Loucy (cell line): ENCODE measurements around the gene RND3.

ENCODE experiments used
- H2AFZ ChIP-seq: fragments of 200-600 bp; sonication (generic); 2 replicates; pipeline ENCODE4 v1.6.0; 2016; ENCODE audit warnings: antibody characterized with exemption, mild to moderate bottlenecking, low read length, moderate library complexity
- H3F3A ChIP-seq: fragments of 200-600 bp; 2 replicates; pipeline ENCODE4 v1.6.0; 2016; ENCODE audit warnings: antibody characterized with exemption, low read depth, mild to moderate bottlenecking
- H3K27me3 ChIP-seq: fragments of 200-600 bp; sonication (generic); 2 replicates; pipeline ENCODE4 v1.6.1; 2014; ENCODE audit warnings: low read length, mild to moderate bottlenecking; ENCODE audit not compliant: insufficient read depth, poor library complexity, severe bottlenecking
- H3K36me3 ChIP-seq: fragments of 200-600 bp; sonication (generic); 2 replicates; pipeline ENCODE4 v1.6.1; 2016; ENCODE audit warnings: low read length; ENCODE audit not compliant: insufficient read depth
- H3K4me1 ChIP-seq: fragments of 200-600 bp; sonication (generic); 2 replicates; pipeline ENCODE4 v1.5.1; 2014; ENCODE audit warnings: low read length, mild to moderate bottlenecking; ENCODE audit not compliant: insufficient read depth, poor library complexity, severe bottlenecking
- H3K4me2 ChIP-seq: fragments of 200-600 bp; sonication (generic); 2 replicates; pipeline ENCODE4 v1.6.0; 2014; ENCODE audit warnings: antibody characterized with exemption, low read length, low read depth, mild to moderate bottlenecking; ENCODE audit not compliant: poor library complexity, severe bottlenecking
- H3K4me3 ChIP-seq: fragments of 200-600 bp; sonication (generic); 2 replicates; pipeline ENCODE4 v1.5.1; 2014; ENCODE audit warnings: low read length, mild to moderate bottlenecking, mixed read lengths; ENCODE audit not compliant: poor library complexity, severe bottlenecking
- H3K79me2 ChIP-seq: fragments of 200-600 bp; sonication (generic); 2 replicates; pipeline ENCODE4 v1.6.1; 2014; ENCODE audit warnings: low read length; ENCODE audit not compliant: insufficient read depth
- H3K9ac ChIP-seq: fragments of 200-600 bp; sonication (generic); 2 replicates; pipeline ENCODE4 v1.6.0; 2014; ENCODE audit warnings: mild to moderate bottlenecking, low read depth, low read length, moderate library complexity; ENCODE audit not compliant: poor library complexity, severe bottlenecking
- H3K9me2 ChIP-seq: fragments of 200-600 bp; sonication (generic); replicated peaks from 2 replicates; pipeline ENCODE4 v1.6.1; 2016; ENCODE audit warnings: low read depth, low read length, mixed read lengths
- H3K9me3 ChIP-seq: fragments of 200-600 bp; sonication (generic); 2 replicates; pipeline ENCODE4 v1.6.1; 2014; ENCODE audit warnings: mild to moderate bottlenecking, antibody characterized with exemption, low read length, low read depth; ENCODE audit not compliant: insufficient read depth
- H4K20me1 ChIP-seq: fragments of 200-600 bp; sonication (generic); 2 replicates; pipeline ENCODE4 v1.6.0; 2014; ENCODE audit warnings: antibody characterized with exemption, low read length, mild to moderate bottlenecking; ENCODE audit not compliant: insufficient read depth, poor library complexity, severe bottlenecking
- CTCF ChIP-seq: fragments of 200-600 bp; sonication (generic); conservative IDR thresholded peaks from 2 replicates; pipeline ENCODE4 v1.5.1; 2014; ENCODE audit warnings: mild to moderate bottlenecking, antibody characterized with exemption, low read length
- EZH2phosphoT487 ChIP-seq: fragments of 200-600 bp; IDR thresholded peaks from 2 replicates; pipeline ENCODE4 v1.6.1; 2018; ENCODE audit warnings: antibody characterized with exemption, mild to moderate bottlenecking, moderate library complexity, borderline replicate concordance

RND3 gene

GRCh38 chr2:150507071-150507470, 19.6 kb upstream of the RND3 start:
- H3K9me2 ChIP-seq = no peaks in the 10 kb centered on the region
- no peak for TF ChIP-seq CTCF
- no peak overlapping the region for H3K4me3 ChIP-seq
- H3F3A ChIP-seq = no peaks in the 10 kb centered on the region
- no peaks in the 10 kb centered on the region for H3K27me3 ChIP-seq
- H4K20me1 ChIP-seq = no peaks in the 10 kb centered on the region
- H3K36me3 ChIP-seq = no peaks in the 10 kb centered on the region
- H3K9ac ChIP-seq = no peak overlapping the region
- H3K9me3 ChIP-seq = no peaks in the 10 kb centered on the region; the same call in 1 of the 2 replicates
- no peak overlapping the region for H3K4me2 ChIP-seq
- no peak overlapping the region for H2AFZ ChIP-seq
- H3K4me1 ChIP-seq = peaks cover 12% of the 10 kb centered on the region
- no peaks in the 10 kb centered on the region for H3K79me2 ChIP-seq

- H4K20me1 ChIP-seq = no peaks in the 10 kb centered on the region
- no peaks in the 10 kb centered on the region for H3K27me3 ChIP-seq
- H3F3A ChIP-seq = no peaks in the 10 kb centered on the region
- no peaks in the 10 kb centered on the region for H3K9me2 ChIP-seq
- H3K4me2 ChIP-seq = no peak overlapping the region
- H3K9ac ChIP-seq = no peak overlapping the region
- H3K4me3 ChIP-seq = no peak overlapping the region
- no peaks in the 10 kb centered on the region for H3K36me3 ChIP-seq
- H3K79me2 ChIP-seq = no peaks in the 10 kb centered on the region
- no peak for TF ChIP-seq CTCF
- no peak for TF ChIP-seq EZH2phosphoT487
- no peak overlapping the region for H2AFZ ChIP-seq
- no peaks in the 10 kb centered on the region; the same call in 1 of the 2 replicates for H3K9me3 ChIP-seq
- H3K4me1 ChIP-seq = peaks cover 12% of the 10 kb centered on the region
Observed at GRCh38 chr2:150505178-150505577, 17.7 kb upstream of the RND3 start.

GRCh38 chr2:150495993-150496627, 8.6 kb upstream of the RND3 start:
- Histone ChIP-seq H3K9ac (no peak overlapping the region), H2AFZ (no peak overlapping the region), H3K36me3 (no peaks in the 10 kb centered on the region)

More at GRCh38 chr2:150495993-150496627, 8.6 kb upstream of the RND3 start:
- H3K27me3 ChIP-seq = no peaks in the 10 kb centered on the region
- no peak overlapping the region for H3K4me3 ChIP-seq
- no peaks in the 10 kb centered on the region for H3K79me2 ChIP-seq
- H3K4me2 ChIP-seq = no peak overlapping the region
- H4K20me1 ChIP-seq = no peaks in the 10 kb centered on the region
- H3K4me1 ChIP-seq = no peaks in the 10 kb centered on the region
- H3F3A ChIP-seq = no peaks in the 10 kb centered on the region
- no peaks in the 10 kb centered on the region for H3K9me3 ChIP-seq
- TF ChIP-seq EZH2phosphoT487 (no peak), CTCF (no peak)
- no peaks in the 10 kb centered on the region for H3K9me2 ChIP-seq
